SK-N-SH treated with all-trans-retinoic acid at 6 μM for 48 hours (cell line): ENCODE results near the gene SYCP2.

Experiments
- CREB5 ChIP-seq: fragments of 250-450 bp; sonication (Bioruptor Pico); IDR thresholded peaks from 2 replicates; pipeline ENCODE4 v1.5.1; 2020; ENCODE audit warnings: low read depth, mild to moderate bottlenecking, moderate library complexity
- ESRRG ChIP-seq: fragments of 250-450 bp; sonication (Bioruptor Pico); IDR thresholded peaks from 2 replicates; pipeline ENCODE4 v1.6.1; 2021; ENCODE audit warnings: mild to moderate bottlenecking
- GLIS3 ChIP-seq: fragments of 250-450 bp; sonication (Bioruptor Pico); IDR thresholded peaks from 2 replicates; pipeline ENCODE4 v1.5.0; 2020; ENCODE audit warnings: mild to moderate bottlenecking, moderate library complexity
- PATZ1 ChIP-seq: fragments of 250-450 bp; sonication (Bioruptor Pico); IDR thresholded peaks from 2 replicates; pipeline ENCODE4 v1.8.0; 2020; ENCODE audit warnings: mild to moderate bottlenecking, moderate library complexity, borderline replicate concordance
- PPARA ChIP-seq: fragments of 250-450 bp; sonication (Bioruptor Pico); IDR thresholded peaks from 2 replicates; pipeline ENCODE4 v1.5.0; 2020; ENCODE audit warnings: mild to moderate bottlenecking, borderline replicate concordance
- RARB ChIP-seq: fragments of 250-450 bp; sonication (Bioruptor Pico); IDR thresholded peaks from 2 replicates; pipeline ENCODE4 v1.8.0; 2021; ENCODE audit warnings: mild to moderate bottlenecking, moderate library complexity
- SNAI2 ChIP-seq: fragments of 250-450 bp; sonication (Bioruptor Pico); IDR thresholded peaks from 2 replicates; pipeline ENCODE4 v1.5.0; 2020; ENCODE audit warnings: mild to moderate bottlenecking, moderate library complexity
- TCF4 ChIP-seq: fragments of 250-450 bp; sonication (Bioruptor Pico); IDR thresholded peaks from 2 replicates; pipeline ENCODE4 v1.8.0; 2021; ENCODE audit warnings: mild to moderate bottlenecking, moderate library complexity, borderline replicate concordance
- ZNF8 ChIP-seq: fragments of 450-650 bp; formaldehyde crosslinking; IDR thresholded peaks from 2 replicates; pipeline ENCODE4 v1.5.0; 2020; ENCODE audit warnings: mild to moderate bottlenecking, moderate library complexity

GRCh38 chr20:59832406-59833363 lies 100.8 kb downstream of the SYCP2 start:
- no peak for TF ChIP-seq PPARA
- TF ChIP-seq CREB5: no peak
- TF ChIP-seq TCF4: no peak
- no peak for TF ChIP-seq RARB (CRISPR knock-in tag)
- no peak for TF ChIP-seq PATZ1 (CRISPR knock-in tag)
- TF ChIP-seq ESRRG (CRISPR knock-in tag): no peak
- no peak for TF ChIP-seq GLIS3 (CRISPR knock-in tag)
- TF ChIP-seq ZNF8 (CRISPR knock-in tag): no peak
- no peak for TF ChIP-seq SNAI2 (CRISPR knock-in tag)
